GM19455 (cell line): ENCODE results near the gene ITGAV.
A peak's percentile ranks its signal among the peaks of the same experiment; 100 is the strongest.

ENCODE experiments used
- ATAC-seq: cut with Tn5 transposase; IDR thresholded peaks from one replicate; pipeline ENCODE4 v1.9.1; 2021; ENCODE audit not compliant: unreplicated experiment

Gene ITGAV

DNA sequence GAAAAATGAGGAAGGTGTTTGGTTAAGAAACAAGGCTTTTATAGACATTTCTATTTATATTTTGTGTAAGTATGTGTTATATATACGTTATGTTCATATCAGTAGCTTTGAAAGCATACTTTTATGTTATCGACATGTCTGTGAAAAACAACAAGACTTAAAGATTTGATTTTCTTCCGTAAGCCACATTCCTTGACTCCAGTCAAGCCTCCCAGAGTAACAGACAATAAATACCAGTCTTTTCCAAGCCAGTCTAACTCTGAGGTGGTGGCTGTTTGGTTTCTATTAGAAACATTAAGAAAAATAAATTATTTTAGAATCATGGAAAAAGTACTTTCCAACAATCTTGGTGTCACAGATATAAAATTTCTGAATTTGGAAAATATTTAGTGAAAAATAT lies 16.3 kb upstream of the ITGAV start:
- no peak for ATAC-seq

DNA sequence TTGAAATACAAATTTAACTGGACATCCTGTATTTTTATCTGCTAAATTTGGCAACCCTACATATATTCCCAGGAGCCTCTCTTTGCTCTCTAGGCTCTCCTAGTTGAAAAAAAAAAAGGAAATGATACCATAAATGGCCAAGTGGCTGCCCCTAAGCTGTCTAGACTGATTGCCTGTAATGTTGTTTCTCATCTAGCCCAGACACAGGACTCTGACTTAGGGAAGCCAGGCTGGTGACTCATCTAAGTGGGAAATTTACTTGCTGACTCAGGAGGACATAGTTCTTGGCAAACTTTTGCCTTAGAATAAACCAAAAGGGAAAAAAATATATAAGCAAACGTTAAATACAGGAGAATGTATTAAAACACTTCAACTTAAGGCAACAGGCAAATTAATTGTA lies 14.6 kb upstream of the ITGAV start:
- no peak for ATAC-seq

DNA sequence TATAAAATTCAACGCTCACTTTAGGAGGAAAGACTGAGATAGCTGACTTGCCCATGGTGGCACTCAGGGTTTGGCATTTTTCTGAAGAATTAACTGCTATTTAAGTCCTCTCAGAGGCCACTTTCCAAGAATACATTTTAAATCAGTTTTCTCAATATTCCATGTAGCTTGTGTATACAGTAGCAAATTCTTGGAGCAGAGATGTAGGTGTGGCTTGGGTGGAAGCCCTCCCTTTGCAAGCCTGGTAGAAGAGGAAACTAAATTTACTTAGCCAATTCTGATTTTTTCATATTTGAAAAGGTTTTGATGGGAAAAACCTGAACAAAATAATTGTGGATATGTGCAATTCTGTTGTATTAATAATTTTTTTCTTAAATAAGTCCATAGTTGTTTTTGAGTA lies 14.0 kb upstream of the ITGAV start:
- no peak for ATAC-seq

DNA sequence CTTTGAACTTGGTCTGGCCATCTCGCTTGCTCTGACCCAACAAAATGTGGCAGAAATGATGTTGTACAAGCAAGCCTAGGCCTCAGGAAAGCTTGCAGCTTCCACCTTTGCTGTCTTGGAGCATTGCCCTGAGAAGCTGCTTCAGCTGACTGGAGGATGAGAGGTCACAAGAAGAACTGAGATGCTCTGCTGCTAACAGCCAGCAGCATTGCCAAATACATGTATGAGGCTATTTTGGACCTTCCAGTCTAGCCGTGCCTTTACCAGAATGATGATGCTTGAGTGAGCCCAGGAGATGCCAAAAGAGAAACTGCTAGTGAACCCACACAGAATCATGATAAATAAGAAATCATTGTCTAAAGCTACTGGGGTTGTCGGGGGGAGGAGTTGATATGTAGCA lies 13.2 kb upstream of the ITGAV start:
- ATAC-seq: no peak

DNA sequence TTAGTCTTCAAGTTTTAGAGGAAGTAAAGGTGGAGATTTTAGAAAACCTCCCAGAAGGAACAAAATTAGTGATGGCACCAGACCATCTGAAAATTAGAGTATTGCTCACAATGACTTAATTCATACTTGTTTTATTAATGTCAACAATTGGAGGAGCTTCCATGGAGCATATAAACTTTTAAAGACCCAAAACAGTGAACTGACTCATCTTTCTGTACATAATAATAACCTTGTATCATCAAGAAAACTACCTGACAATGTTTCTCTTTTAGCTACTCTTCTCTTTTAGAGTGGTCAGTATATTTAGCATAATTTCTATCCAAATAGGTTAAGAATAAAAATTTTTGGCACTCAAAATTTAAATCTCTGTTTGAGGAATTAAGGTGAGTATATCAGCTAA lies 7.2 kb upstream of the ITGAV start:
- ATAC-seq: no peak

DNA sequence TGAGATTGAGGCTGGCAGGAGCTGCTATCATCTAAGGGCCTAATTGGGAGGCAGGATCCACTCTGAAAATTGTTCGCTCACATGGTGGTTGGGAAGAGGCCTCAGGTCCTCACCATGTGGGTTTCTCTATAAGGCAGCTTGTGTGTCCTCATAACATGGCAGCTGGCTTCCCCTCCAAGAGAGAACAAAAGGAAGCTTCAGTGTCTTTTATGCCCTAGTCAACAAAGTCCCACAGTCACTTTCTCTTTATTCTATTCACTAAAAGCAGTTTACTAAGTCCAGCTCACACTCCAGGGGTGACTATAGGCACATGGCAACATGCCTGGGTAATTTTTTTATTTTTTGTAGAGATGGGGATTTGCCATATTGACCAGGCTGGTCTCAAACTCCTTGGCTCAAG lies 5.8 kb upstream of the ITGAV start:
- no peak for ATAC-seq

DNA sequence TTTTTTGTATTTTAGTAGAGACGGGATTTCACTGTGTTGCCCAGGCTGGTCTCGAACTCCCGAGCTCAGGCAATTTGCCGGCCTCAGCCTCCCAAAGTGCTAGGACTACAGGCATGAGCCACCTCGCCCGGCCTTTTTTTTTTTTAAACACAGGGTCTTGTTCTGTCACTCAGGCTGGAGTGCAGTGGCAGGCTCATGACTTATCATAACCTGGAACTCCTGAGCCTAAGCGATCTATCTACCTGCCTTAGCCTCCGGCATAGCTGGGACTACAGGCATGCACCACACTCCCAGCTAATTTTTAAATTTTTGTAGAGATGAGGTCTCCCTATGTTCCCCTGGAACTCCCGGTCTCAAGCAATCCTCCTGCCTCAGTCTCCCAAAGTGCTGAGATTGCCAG lies 1.4 kb upstream of the ITGAV start:
- no peak for ATAC-seq

DNA sequence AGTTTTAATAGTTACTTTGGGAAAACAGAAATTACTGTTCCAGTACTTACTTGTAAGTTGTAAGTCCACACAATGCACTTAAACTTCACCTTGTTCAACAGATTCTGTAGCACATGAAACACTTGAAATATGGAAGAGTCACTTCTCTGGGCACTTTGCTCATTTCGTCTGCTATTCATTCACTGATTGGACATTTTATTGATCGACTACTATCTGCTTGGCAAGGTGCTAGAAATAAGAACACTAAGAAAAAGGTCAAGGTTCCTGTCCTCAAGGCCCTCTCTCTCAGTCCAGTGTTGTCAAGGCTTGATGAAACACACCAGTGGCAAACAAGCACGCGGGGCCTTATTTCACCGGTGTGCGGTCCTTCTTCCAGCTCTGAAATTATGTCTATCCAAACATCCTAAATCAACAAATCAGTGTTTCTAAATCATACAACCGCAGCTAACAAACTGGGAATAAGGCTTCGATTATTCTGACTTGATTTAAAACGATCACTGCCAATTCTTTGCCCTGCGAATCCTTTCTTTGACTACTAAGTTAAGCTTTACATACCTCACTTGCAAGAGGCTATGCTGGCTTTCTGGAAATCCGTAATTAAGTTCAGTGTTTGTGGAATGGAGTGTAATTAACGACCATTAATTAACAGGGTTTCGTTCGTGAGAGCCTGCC lies 780 bp upstream of the ITGAV start:
- no peak for ATAC-seq

DNA sequence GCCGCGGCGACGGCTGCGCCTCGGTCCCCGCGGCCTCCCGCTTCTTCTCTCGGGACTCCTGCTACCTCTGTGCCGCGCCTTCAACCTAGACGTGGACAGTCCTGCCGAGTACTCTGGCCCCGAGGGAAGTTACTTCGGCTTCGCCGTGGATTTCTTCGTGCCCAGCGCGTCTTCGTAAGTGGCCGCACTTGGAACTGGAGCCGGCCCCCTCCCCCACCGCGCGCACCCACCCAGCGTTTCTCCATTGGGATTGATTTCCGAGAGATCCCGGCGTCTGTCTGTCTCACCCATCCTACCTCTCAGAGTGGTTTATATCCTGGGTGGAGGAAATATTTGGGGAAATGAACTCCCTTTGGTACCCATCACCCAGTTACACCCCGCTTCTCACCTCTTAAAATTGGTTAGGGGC lies 498 bp downstream of the ITGAV start:
- no peak for ATAC-seq

DNA sequence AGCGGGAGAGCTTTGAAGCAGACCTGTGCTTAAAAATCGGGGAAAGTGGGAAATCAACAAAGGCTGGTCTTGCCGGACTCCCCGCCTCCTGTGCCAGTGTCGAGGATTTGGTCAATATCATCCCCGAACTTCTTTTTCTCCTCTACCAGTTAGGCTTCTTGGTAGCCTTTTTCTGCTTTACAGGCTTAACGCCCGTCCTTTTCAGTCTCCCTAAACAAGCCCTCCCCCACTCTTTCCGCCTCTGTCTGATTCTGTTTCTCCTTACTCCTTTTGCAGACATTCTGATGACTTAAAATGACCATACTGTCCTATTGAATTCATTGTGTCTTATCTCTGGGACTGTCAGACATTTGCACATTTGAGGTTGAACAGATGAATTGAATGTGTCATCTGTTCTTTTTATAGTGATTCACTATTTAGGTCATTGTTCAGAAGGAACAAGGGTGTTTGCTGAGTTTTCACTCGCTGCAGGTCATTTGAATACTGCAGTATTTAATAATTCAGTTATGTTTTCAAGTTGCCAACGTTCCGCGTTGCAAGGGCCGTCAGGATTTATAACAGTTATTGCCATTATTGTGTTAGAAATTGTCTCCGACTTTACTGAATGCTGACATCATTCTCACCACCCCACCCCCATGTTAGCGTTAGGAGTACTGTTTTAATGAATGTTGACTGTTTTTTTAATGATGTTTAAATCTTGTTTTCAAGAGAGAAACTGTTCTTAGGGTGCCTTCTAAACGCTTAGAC lies 1.1 kb downstream of the ITGAV start:
- peak; percentile 16 for ATAC-seq

DNA sequence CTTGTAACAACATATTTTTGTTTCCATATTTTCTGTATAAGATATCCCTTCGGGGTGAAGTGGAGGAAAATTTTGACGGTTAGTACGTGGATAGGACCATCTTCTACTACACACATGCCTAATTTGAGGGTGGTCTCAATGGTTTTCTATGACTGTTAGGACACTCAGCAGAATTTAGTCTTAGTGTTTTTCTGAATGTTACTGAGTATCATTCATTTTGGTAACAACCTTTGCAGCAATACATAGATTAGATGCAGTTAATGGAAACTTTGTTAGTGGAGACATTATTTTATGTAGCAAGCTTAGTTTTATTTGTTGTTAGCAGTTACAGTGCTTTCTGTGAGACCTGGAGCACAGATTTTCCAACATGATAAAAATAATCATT lies 1.6 kb downstream of the ITGAV start:
- no peak for ATAC-seq

DNA sequence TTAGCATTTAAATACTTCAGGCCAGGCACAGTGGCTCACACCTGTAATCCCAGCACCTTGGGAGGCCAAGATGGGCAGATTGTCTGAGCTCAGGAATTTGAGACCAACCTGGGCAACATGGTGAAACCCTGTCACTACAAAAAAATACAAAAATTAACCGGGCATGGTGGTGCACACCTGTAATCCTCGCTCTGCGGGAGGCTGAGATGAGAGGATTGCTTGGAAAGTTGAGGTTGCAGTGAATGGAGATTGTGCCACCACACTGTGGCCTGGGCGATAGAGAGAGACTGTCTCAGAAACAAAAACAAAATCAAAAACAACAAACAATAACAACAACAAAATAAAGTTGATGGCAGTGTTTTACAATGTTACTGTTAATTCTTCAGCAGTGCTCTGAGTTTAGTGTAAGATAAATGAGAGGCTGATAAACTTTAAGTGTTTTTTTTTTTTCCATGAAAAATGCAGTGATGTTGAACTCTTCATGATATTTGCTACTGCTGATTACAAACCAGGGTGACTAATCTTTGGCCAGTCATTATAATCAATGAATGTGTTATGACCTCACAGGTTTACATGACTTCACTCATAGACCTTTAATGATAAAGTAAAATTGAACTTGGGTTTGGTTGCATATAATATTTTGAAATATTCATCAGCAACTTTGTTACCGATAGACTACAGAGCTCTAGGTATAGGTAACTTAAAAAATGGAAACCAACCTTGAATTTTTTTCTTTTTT lies 2.5 kb downstream of the ITGAV start:
- ATAC-seq: no peak

DNA sequence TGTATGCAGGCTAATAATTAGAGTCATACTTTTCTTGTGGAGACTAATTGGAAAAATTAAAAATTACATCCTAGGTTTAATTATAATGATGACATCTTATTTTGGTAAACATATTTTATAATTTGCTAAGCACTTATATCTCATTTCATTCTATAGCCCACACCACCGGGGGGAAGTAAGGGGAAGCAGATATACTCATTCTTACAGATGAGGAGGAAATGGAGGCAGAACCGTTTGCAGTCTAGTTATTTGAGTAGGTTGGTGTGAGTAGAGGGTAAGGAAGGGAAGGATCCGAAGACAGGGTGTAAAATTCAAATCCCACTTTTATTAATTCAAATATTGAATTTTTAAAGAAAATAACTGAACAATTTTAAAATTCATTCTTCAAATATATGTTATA lies 3.7 kb downstream of the ITGAV start:
- no peak for ATAC-seq

DNA sequence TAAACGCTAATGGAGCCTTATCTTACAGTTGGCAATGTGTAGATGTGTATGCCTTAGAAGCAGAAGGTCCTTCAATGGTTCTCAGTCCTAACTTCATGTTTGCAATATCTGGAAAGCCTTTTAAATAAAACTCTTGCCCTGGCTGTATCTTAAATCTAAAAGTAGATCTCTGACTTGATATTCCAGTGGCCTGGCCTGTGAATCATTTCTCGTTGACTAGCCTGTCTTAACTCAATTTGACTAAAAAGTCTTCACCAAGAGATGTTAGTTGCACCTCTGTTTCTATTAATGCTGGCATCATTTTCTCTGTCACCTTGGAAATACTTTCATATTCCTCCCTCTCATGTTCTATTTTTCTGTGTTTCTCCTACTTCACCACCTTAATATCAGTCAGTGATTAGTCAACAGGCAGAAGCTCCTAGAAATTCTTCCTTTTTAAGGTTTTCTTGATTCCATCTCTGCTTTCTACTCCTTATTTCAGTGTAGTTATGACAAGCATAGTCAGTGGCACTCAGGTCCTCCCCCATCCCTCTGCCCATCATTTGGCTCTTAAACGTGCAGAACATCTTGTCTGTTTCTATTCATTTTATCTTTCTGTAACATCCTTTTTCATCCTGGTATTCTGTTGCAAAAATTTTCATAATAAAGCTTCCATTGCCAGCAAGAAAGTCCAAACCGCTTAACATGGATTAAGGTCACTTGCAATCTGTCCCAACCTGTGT lies 4.3 kb downstream of the ITGAV start:
- ATAC-seq: no peak

DNA sequence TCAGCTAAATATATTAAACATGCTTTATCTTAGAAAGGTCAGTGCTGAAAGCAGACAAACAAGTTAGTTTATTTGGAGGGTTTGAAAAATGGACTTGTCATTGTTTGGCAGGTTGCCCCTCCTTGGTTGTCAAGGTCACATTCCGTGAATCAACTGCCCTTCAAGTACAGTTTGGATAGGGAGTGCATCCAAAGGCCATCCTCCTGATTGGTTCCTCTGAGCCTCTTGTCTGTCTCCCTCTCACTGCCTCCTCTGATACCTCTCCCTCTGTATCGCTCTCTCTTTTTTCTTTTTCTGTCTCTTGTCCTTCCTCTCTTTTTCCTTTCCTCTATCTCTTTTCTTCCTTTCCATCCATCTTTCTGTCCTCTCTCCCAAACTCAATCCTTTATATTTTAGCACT lies 5.4 kb downstream of the ITGAV start:
- no peak for ATAC-seq

DNA sequence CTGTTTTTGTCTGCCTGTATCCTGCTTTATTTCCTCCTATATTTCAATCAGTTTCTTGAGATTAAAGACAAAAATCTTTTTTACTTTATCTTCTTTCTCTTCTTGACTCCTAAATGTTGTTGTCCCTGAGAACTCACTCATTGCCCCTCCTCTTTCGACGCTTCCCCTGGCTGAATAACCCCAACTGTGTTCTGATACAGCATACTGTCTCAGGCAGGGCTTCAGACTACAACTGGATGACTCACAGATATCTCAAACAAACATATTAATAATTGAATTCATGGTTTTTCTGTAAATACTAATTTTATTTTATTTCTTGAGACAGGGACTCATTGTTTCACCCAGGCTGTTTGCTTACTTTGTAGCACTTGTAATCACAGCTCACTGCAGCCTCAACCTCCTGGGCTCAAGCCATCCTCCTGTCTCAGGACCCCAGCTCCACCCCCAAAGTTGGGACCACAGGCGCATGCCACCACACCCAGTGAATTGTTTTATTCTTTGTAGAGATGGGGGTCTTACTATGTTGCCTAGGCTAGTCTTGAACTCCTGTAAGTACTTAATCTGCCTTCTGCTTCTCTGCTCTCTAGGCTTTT lies 9.4 kb downstream of the ITGAV start:
- ATAC-seq: no peak

DNA sequence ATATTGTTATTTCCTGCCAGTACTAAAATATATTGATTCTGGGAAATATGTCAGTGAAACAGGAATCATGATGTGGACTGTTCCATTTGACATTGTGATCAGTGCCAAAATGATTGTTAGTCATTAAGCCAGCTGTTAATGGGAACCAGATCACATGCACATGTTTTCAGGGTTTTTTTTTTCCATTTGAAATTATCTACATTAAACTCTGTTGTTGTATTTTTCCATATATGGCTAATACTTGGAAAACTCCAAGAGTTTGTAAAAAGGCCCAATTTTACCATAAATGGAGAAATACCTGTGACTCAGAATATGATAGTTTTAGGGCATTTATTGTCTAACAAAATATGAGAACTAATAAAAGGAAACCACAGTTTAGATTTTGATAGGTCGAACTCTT lies 13.4 kb downstream of the ITGAV start:
- no peak for ATAC-seq

DNA sequence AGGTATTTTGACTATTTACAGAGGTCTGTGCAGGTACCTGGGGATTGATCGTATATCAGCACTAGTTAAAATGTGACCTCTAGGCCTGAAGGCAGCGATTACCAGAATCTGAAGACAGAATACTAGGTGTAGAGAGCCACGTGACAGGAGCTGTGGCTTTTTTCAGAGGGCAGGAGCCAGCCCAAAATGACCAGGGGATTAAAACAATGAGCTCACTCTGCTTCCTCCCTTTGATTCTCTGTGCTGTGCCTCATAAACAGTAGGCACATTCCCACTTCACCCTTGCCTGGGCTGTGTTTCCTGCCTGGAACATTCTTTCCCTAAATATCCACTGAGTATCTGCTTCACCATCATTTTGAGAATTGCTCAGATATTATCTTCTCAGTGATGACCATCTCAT lies 15.2 kb downstream of the ITGAV start:
- ATAC-seq: no peak

DNA sequence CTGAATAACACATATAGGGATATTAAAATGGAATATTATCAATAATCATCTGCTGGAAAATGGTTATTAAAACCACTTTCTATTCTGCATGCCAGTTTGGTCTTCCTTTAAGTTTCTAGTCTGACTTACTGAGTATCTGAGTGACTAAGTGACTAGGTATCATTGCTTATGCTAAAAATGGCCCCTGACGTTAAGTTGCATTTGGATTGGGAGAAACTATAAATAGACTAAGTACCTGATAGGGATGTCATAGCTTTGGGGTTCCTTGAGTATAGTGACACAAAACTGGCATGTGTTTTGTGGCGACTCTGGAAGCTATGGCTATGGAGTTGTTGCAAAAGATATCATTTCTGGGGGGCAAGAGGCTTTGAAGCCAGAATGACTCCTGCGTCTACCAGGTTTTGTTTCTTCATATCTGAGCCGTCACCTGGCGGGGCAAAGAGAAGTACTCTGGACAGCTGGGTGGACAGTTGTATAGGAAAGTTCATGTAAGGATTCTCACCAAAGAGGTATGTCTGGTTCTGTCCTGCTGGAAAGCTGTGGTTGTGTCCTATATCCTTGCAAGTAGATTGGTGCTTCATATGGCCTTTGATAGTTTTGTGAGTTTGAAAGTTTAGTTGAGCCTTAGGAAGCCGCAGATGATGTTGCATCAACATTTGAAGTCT lies 17.9 kb downstream of the ITGAV start:
- no peak for ATAC-seq

DNA sequence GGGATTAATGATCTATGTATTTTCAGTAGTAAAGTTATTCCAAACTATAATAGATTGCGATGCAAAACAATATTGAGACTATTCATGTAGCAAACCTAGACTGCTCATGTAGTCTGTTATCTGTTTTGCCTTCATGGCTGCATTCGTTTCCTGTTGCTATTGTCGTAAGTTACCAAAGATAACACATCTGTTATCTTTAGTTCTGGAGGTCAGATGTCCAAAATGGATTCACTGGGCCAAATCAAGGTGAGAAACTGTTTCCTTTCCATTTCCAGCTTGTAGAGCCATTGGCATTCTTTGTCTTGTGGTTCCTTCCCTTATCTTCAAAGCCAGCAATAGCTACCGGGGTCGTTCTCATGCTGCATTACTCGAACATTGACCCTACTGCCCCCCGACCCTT lies 20.9 kb downstream of the ITGAV start:
- ATAC-seq: no peak

DNA sequence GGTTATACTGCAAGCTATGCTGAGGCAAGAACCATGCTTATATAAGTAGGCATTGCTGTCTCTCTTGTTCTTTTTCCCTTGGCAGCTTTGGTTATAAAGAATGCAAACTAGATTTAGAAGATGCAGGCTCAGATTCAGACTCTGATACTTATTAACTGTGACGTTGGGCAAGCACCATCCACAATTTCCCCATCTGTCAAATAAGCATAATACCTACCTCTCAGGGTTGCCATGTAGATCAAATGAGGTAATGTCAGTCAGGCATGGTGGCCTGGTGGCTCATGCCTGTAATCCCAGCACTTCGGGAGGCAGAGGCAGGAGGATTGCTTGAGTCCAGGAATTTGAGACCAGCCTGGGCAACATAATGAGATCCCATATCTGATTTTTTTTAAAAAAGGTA lies 21.7 kb downstream of the ITGAV start:
- no peak for ATAC-seq
